Embryonic facial prominence (tissue), 1 donor: Measurements from ENCODE around the gene SP7.
"Not testable (repeated sequence)": the region's sequence is repeated elsewhere in the genome, so short reads cannot be mapped to it uniquely, and the experiment has no call there.

ENCODE experiments used
- DNase-seq: peaks from one replicate; pipeline ENCODE4 v3.0.0-alpha.2; 2016; ENCODE audit errors: extremely low spot score

SP7 gene

GRCh38 chr12:53336181-53336681, at the start of gene SP7:
Gene SP7 (minus strand): TSS chr12:53336354. CDS start chr12:53335646, 708 bp downstream.
- DNase-seq = no peak

DNA sequence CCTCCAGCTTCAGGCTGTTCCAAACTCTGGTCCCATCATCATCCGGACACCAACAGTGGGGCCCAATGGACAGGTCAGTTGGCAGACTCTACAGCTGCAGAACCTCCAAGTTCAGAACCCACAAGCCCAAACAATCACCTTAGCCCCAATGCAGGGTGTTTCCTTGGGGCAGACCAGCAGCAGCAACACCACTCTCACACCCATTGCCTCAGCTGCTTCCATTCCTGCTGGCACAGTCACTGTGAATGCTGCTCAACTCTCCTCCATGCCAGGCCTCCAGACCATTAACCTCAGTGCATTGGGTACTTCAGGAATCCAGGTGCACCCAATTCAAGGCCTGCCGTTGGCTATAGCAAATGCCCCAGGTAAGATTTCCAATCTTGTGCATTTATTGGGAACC, 47.1 kb upstream of the SP7 start:
- no peak for DNase-seq

DNA sequence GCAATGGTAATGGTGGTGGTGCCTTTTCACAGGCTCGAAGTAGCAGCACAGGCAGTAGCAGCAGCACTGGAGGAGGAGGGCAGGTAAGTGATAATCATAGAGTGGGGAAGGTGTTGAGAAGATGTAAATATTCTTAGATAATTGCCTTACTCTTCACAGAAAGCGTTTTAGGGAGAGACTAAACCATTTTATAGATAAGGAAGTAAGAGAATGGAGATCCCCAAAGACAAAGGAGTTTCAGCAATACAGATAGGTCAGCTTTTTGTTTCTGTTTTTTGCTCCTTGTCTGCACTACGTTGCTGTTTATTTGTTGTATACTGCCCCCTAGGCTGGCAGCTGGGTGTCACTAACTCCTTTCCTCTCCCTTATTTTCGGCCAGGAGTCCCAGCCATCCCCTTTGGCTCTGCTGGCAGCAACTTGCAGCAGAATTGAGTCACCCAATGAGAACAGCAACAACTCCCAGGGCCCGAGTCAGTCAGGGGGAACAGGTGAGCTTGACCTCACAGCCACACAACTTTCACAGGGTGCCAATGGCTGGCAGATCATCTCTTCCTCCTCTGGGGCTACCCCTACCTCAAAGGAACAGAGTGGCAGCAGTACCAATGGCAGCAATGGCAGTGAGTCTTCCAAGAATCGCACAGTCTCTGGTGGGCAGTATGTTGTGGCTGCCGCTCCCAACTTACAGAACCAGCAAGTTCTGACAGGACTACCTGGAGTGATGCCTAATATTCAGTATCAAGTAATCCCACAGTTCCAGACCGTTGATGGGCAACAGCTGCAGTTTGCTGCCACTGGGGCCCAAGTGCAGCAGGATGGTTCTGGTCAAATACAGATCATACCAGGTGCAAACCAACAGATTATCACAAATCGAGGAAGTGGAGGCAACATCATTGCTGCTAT, 45.8 kb upstream of the SP7 start:
- DNase-seq = no peak

GRCh38 chr12:53380794-53381730, 44.9 kb upstream of the SP7 start:
- DNase-seq = no peak

- peak; percentile 88 for DNase-seq
These were observed 44.1 kb upstream of the SP7 start, which contains the start of gene SP1 for GRCh38 chr12:53380104-53380793. Gene SP1 (plus strand): TSS chr12:53380176. CDS start chr12:53380292, 116 bp downstream.

DNA sequence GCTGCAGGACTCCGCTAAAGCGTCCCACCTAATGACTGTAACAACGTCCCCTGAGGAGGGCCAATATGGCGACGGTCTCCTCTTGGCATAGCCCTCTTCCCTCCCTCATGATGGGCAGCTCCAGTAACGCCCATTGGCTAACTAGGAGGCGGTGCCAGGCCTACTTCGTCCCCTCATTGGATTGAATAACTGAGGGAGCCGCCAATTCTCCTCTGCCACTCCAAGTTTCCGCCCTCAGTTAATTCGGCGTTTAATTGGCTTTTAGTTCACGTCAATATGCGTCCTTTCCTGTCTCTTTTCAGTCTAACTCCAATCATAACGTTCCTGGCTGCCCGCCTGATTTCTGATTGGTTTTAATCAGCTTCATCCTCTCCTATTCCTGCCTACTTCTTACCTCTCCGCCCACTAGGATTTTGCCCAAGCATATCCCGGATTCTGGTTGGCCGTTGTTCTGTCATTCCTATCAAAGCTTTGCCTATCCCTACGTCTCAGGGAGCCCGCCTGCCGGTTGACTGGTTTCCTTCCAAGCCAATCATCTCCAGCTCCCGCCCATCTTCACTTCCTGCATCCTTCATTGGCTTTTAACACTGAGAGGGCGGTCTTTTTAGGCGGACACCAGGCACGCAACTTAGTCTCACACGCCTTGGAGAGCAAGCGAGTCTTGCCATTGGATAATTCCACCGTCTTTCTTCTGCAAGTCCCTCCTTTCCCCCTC, 43.4 kb upstream of the SP7 start:
- DNase-seq = peak; percentile 100

DNA sequence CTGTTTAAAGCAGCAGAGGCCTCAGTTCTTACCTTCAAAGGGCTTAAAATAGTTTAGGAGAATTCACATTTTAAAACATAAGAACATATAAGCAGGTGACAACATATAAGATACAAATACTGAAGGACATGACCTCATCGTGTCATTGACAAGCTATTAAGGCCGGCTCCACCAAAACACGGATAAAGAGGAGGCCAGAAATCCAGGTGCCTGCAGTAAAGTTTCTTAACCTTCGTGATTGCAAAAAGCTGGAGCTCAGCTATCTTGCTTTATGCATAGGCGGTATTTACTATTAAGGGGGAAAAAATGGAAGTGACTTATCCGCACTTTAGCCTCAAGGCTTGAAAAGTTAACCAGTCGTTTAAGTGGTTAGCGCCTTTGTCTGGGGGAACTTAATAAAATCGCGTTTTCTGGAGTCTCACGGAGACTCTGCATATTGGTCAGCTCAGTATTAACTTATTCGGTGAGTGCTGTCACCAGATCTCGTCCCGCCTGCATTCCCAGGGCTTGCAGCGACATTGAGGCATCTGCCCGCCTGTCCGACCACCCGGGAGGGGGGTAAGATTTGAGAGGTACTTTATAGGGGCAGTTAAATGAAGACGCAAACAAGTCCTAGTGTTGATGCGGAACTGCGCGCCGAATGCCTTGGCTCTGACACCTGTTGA, 42.7 kb upstream of the SP7 start:
- DNase-seq = no peak

GRCh38 chr12:53378222-53378621, 42.1 kb upstream of the SP7 start:
- no peak for DNase-seq

DNA sequence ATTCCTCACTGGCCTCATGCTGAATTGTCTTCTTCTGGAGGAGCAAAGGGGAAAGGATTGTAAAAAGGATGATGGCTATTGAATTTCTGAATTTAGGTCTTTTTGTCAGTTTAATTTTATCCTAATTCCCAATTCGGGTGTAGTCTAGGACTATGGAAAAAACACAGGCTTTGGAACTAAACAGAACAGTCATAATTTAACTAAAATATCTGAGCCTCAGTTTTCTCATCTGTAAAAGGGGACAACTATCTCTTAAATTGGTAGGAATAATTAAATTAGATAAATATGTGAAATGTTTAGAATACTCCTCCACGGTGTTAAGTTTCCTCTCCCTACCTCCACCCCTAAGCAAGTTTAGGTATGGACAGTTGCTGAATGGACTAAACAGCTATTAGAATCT, 40.6 kb upstream of the SP7 start:
- DNase-seq = no peak

DNA sequence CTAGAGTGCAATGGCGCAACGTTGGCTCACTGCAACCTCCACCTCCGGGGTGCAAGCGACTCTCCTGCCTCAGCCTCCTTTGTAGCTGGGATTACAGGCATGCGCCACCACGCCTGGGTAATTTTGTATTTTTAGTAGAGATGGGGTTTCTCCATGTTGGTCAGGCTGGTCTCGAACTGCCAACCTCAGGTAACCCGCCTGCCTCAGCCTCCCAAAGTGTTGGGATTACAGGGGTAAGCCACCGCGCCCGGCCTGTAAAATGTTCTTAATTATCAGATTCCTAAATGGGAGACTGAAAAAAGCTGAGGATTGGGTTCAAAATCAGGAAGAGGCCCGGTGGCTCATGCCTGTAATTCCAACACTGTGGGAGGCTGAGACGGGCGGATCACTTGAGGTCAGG, 38.1 kb upstream of the SP7 start:
- not testable (repeated sequence) for DNase-seq

DNA sequence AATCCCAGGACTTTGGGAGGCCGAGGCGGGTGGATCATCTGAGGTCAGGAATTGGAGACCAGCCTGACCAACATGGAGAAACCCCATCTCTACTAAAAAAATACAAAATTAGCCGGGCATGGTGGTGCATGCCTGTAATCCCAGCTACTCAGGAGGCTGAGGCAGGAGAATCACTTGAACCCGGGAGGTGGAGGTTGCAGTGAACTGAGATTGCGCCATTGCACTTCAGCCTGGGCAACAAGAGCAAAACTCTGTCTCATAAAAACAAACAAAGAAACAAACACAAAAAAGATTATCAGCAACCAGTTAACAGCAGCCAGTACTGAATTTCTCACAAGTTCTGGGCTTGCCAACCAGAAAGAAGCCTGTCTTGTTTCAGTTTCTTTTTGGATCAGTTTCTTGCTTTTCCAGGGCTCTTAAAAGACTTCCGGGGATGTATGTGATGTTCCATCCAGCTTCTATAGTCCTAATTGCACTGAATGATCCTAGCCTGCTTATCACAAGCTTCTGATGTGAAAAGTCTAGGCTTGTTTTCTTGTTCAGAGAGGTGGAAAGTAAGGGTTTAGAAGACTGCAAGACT, 37.5 kb upstream of the SP7 start:
- not testable (repeated sequence) for DNase-seq

- DNase-seq = no peak
These were observed 29.2 kb upstream of the SP7 start for GRCh38 chr12:53365245-53365904.

DNA sequence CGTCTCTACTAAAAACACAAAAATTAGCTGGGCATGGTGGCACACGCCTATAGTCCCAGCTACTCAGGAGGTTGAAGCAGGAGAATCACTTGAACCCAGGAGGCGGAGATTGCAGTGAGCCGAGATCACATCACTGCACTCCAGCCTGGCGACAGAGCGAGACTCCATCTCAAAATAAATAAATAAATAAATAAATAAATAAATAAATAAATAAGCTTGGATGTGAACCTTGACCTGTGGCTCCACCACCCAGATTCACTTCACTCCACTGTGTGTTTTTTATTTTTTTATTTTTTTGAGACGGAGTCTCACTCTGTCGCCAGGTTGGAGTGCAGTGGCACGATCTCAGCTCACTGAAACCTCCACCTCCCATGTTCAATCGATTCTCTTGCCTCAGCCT, 25.5 kb upstream of the SP7 start:
- DNase-seq = not testable (repeated sequence)

- DNase-seq = no peak
These were observed 22.8 kb upstream of the SP7 start for GRCh38 chr12:53358836-53359419.

GRCh38 chr12:53355121-53355520, 19.0 kb upstream of the SP7 start:
- DNase-seq = no peak

GRCh38 chr12:53353257-53353655, 17.1 kb upstream of the SP7 start:
- DNase-seq = no peak

DNA sequence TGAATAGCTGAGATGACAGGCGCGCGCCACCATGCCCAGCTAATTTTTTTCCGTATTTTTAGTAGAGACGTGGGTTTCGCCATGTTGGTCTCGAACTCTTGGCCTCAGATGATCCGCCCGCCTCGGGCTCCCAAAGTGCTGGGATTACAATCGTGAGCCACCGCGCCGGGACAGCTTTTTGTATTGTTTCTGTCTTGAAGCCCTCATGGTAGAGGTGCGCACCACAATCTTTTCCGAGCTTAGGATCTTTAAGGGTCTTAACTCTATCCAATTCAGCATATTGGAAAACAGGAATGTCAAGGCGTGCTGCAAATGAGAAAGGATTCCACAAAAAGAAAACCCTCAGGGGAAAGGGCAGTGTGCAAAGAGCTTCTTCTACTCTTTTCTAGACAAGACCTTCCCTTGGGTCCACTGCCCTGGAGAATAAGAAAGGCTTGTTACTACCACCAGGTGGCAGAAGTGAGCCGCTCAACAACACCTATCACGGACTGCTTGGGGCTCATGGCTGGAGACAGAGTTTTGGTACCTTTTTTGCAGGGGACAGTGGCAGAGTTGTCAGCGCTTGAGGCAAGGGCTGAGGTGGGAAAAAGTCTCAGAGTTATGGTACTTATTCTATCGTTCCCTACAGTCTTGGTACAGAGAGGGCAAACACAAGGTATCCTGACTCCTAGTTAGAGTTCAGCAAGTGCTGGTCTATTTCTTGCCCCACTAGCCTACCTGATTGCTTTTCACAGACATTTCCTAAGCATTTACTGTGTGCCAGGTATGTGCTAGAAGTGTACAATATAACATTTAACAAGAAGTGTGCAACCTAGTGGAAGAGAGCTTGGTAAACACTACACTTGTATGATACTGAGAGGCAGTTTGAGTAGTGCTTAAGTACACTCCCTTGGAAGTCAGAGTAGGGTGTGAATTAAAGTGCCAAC, 16.4 kb upstream of the SP7 start:
- DNase-seq = peak; percentile 59

- DNase-seq = no peak
These were observed 11.8 kb upstream of the SP7 start for GRCh38 chr12:53347905-53348304.
